Right atrium auricular region (tissue), 2 donors: ENCODE data around the gene SORCS1. TPM values are rescaled to one million over a fixed set of nuclear protein-coding genes. Genes with fewer than 3 reads are reported as not detected.

ENCODE experiments used
- DNase-seq: peaks from one replicate; pipeline ENCODE4 v3.0.0-alpha.2; 2019; ENCODE audit warnings: low spot score
- H3K27ac ChIP-seq, 2 donors: fragments of 200-600 bp; sonication (generic); 1 replicate in 1 of 2; 2 replicates in 1 of 2; pipeline ENCODE4 v1.5.1; 2016 to 2019
- H3K27me3 ChIP-seq, 2 donors: fragments of 200-600 bp; sonication (generic); one replicate each; pipeline versions ENCODE4 v1.5.1 to v1.6.0; 2017 to 2019
- H3K36me3 ChIP-seq: fragments of 200-600 bp; sonication (generic); one replicate; pipeline ENCODE4 v1.5.1; 2016
- H3K4me1 ChIP-seq, 2 donors: fragments of 200-600 bp; sonication (generic); one replicate each; pipeline versions ENCODE4 v1.5.1 to v1.6.0; 2017 to 2019
- H3K4me3 ChIP-seq, 2 donors: fragments of 200-600 bp; sonication (generic); 1 replicate in 1 of 2; 2 replicates in 1 of 2; pipeline ENCODE4 v1.5.1; 2017 to 2019; ENCODE audit warnings: mild to moderate bottlenecking in 1 of 2, moderate library complexity in 1 of 2
- H3K9me3 ChIP-seq, 2 donors: fragments of 200-600 bp; sonication (generic); one replicate each; pipeline ENCODE4 v1.5.1; 2019
- total RNA-seq, 2 donors: library from RNA; depleted of rRNA; stranded (reverse); fragments of >200 nt; gene quantifications; one replicate each; pipeline ENCODE4 v1.1.0, GENCODE V29; 2016
- TF ChIP-seq, protein P1 (sequence below), 2 donors: fragments of 200-600 bp; sonication (generic); IDR thresholded peaks; one replicate each; pipeline ENCODE4 v1.5.1; 2019; ENCODE audit warnings: antibody characterized with exemption in 2 of 2

SORCS1 gene
- total RNA-seq, 2 donors from 2014 or later = 1.6 to 4.2 TPM

DNA sequence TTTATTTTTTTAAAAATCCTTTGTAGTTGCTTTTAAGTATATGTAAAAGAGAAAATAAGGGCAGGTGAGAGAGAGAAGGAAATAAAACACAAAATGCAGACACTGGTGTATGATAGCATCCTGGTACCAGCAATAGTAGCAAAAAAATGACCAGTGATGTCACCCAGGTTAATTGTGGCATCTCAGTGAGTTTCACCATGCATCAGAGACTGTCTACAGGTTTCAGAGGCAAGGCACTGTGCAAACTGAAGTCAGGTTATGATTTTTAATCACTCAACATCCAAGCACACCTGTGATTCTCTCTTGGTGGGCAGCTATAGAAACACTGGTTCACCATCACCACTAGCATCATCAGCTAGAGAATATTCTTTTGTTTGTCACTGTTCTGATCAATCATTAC is 509.3 kb downstream of the SORCS1 start:
- no peaks in the 10 kb centered on the region for H3K27me3 ChIP-seq
- TF ChIP-seq, protein P1, sequence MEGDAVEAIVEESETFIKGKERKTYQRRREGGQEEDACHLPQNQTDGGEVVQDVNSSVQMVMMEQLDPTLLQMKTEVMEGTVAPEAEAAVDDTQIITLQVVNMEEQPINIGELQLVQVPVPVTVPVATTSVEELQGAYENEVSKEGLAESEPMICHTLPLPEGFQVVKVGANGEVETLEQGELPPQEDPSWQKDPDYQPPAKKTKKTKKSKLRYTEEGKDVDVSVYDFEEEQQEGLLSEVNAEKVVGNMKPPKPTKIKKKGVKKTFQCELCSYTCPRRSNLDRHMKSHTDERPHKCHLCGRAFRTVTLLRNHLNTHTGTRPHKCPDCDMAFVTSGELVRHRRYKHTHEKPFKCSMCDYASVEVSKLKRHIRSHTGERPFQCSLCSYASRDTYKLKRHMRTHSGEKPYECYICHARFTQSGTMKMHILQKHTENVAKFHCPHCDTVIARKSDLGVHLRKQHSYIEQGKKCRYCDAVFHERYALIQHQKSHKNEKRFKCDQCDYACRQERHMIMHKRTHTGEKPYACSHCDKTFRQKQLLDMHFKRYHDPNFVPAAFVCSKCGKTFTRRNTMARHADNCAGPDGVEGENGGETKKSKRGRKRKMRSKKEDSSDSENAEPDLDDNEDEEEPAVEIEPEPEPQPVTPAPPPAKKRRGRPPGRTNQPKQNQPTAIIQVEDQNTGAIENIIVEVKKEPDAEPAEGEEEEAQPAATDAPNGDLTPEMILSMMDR (IDR thresholded peaks at IDR 0.05) = no peak
- H3K27ac ChIP-seq = no peak overlapping the region
- no peaks in the 10 kb centered on the region for H3K4me1 ChIP-seq
- H3K36me3 ChIP-seq = no peaks in the 10 kb centered on the region
- no peak for DNase-seq
- H3K4me3 ChIP-seq = no peak overlapping the region
- no peaks in the 10 kb centered on the region for H3K9me3 ChIP-seq

DNA sequence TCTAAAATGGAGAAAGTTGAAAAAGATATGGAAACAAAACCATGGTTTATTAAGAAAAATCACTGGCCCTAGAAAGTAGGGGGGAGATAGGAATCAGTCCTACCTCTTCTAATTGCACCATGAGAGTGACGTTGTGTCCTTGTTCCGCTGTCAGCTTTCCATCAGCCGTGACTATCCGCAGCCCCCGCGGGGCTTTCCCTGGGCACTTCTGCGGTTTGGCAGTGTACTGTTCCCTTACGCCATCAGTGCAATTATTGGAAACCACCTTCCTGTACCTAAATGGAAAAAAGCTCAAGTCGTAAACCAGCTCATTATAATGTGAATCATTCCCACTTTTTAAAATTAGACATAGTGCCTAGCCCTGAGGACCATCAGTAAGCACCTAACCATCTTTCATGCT is 512.2 kb downstream of the SORCS1 start:
- no peak overlapping the region for H3K4me3 ChIP-seq

GRCh38 chr10:106648534-106649481 is 515.7 kb downstream of the SORCS1 start:
- Histone ChIP-seq H3K4me3 (no peak overlapping the region), H3K27ac (no peak overlapping the region), H3K4me1 (no peaks in the 10 kb centered on the region), H3K36me3 (no peaks in the 10 kb centered on the region), H3K9me3 (no peaks in the 10 kb centered on the region), H3K27me3 (no peaks in the 10 kb centered on the region)
- TF ChIP-seq, protein P1 (IDR thresholded peaks at IDR 0.05) = no peak
- no peak for DNase-seq

More for the DNA sequence above, 512.2 kb downstream of the SORCS1 start:
- Histone ChIP-seq H3K27ac (no peak overlapping the region), H3K4me1 (no peaks in the 10 kb centered on the region), H3K27me3 (no peaks in the 10 kb centered on the region), H3K9me3 (no peaks in the 10 kb centered on the region), H3K36me3 (no peaks in the 10 kb centered on the region)
- no peak for DNase-seq
- TF ChIP-seq, protein P1 (IDR thresholded peaks at IDR 0.05) = no peak

- TF ChIP-seq, protein P1 (IDR thresholded peaks at IDR 0.05) = no peak
- Histone ChIP-seq H3K27ac (no peak overlapping the region), H3K9me3 (no peaks in the 10 kb centered on the region), H3K4me1 (no peaks in the 10 kb centered on the region), H3K36me3 (no peaks in the 10 kb centered on the region), H3K27me3 (no peaks in the 10 kb centered on the region), H3K4me3 (no peak overlapping the region)
- DNase-seq = no peak
These were observed 521.0 kb downstream of the SORCS1 start for GRCh38 chr10:106643473-106643872.

GRCh38 chr10:106637873-106638272 is 526.6 kb downstream of the SORCS1 start:
- no peak overlapping the region for H3K27ac ChIP-seq
- no peaks in the 10 kb centered on the region for H3K4me1 ChIP-seq
- TF ChIP-seq, protein P1 (IDR thresholded peaks at IDR 0.05) = no peak
- H3K27me3 ChIP-seq = no peaks in the 10 kb centered on the region
- DNase-seq = no peak
- H3K9me3 ChIP-seq = no peaks in the 10 kb centered on the region
- no peaks in the 10 kb centered on the region for H3K36me3 ChIP-seq
- H3K4me3 ChIP-seq = no peak overlapping the region
